H1 (cell line): ENCODE data around the gene ACAD9. TPM values are rescaled to one million over a fixed set of nuclear protein-coding genes. Genes with fewer than 3 reads are reported as not detected.

Experiments used
- CTCF ChIA-PET: fragments of 300-600 bp; sonication (Branson Sonifier 250); formaldehyde crosslinking; loops from one replicate; lab custom pipeline; 2021; ENCODE audit not compliant: partially characterized antibody; lab: Charles Lee
- POLR2A ChIA-PET: fragments of 300-600 bp; sonication (Branson Sonifier 250); formaldehyde crosslinking; loops from one replicate; lab custom pipeline; 2021; ENCODE audit warnings: inconsistent platforms; ENCODE audit not compliant: partially characterized antibody; lab: Charles Lee
- DNase-seq, 2 experiments: peaks; one replicate each; pipeline versions ENCODE4 v3.0.0 to v3.0.0-alpha.2; 2010 to 2022; ENCODE audit warnings: low spot score in 2 of 2, low read depth in 1 of 2, mixed read lengths in 1 of 2
- FAIRE-seq: peaks from 2 replicates; lab custom pipeline; 2011; peaks lifted over from hg19 to GRCh38; lab: Jason Lieb, UNC
- H2AFZ ChIP-seq: 2 replicates; pipeline ENCODE4 v1.8.1; 2012; ENCODE audit warnings: low read length, inconsistent platforms
- H2AK5ac ChIP-seq: 2 replicates; pipeline ENCODE4 v1.6.1; 2013; ENCODE audit warnings: low read depth, low read length
- H2BK120ac ChIP-seq: replicated peaks from 2 replicates; pipeline ENCODE3; 2013; ENCODE audit warnings: low read depth, low read length, inconsistent platforms
- H2BK12ac ChIP-seq: 2 replicates; pipeline ENCODE4 v1.6.1; 2013; ENCODE audit warnings: low read depth, low read length
- H2BK15ac ChIP-seq: 2 replicates; pipeline ENCODE4 v1.6.1; 2013; ENCODE audit warnings: low read length
- H2BK20ac ChIP-seq: 2 replicates; pipeline ENCODE4 v1.6.1; 2013; ENCODE audit warnings: low read length
- H2BK5ac ChIP-seq: 2 replicates; pipeline ENCODE4 v1.6.1; 2013; ENCODE audit warnings: low read depth, low read length
- H3K14ac ChIP-seq: 2 replicates; pipeline ENCODE4 v1.6.1; 2013; ENCODE audit warnings: inconsistent platforms; ENCODE audit not compliant: insufficient read length
- H3K18ac ChIP-seq: 2 replicates; pipeline ENCODE4 v1.6.1; 2013; ENCODE audit warnings: low read length; ENCODE audit errors: extremely low read depth
- H3K23ac ChIP-seq: 2 replicates; pipeline ENCODE4 v1.6.1; 2013; ENCODE audit warnings: inconsistent platforms; ENCODE audit not compliant: insufficient read length
- H3K23me2 ChIP-seq: 2 replicates; pipeline ENCODE4 v1.6.1; 2013; ENCODE audit warnings: low read depth, low read length
- H3K27ac ChIP-seq: 2 replicates; pipeline ENCODE4 v1.6.1; 2011; ENCODE audit warnings: low read depth, low read length, inconsistent platforms
- H3K27me3 ChIP-seq, 4 experiments: replicated peaks in 1 of 4; 1 replicate in 1 of 4; 2 replicates in 3 of 4; pipeline versions ENCODE4 v1.6.1 to v1.8.1; 2011 to 2013; ENCODE audit warnings: low read length in 3 of 4, mild to moderate bottlenecking in 3 of 4, inconsistent platforms in 2 of 4, mixed read lengths in 2 of 4, moderate library complexity in 1 of 4; ENCODE audit not compliant: control insufficient read depth in 3 of 4, insufficient read depth in 3 of 4; ENCODE audit errors: extremely low read depth in 1 of 4
- H3K36me3 ChIP-seq, 4 experiments: 2 replicates each; pipeline versions ENCODE4 v1.6.1 to v1.8.1; 2011 to 2013; ENCODE audit warnings: mild to moderate bottlenecking in 4 of 4, low read length in 3 of 4, moderate library complexity in 2 of 4, control low read depth in 1 of 4, inconsistent platforms in 1 of 4; ENCODE audit not compliant: insufficient read depth in 4 of 4, control insufficient read depth in 2 of 4
- H3K4ac ChIP-seq: replicated peaks from 2 replicates; pipeline ENCODE3; 2013; ENCODE audit warnings: low read length, low read depth, mixed read lengths, inconsistent platforms; ENCODE audit not compliant: insufficient read length
- H3K4me1 ChIP-seq, 4 experiments: replicated peaks in 1 of 4; 1 replicate in 1 of 4; 2 replicates in 3 of 4; pipeline versions ENCODE4 v1.6.1 to v1.8.1; 2011 to 2013; ENCODE audit warnings: low read length in 3 of 4, inconsistent platforms in 2 of 4, mixed read lengths in 1 of 4; ENCODE audit not compliant: insufficient read depth in 4 of 4, control insufficient read depth in 3 of 4
- H3K4me2 ChIP-seq, 2 experiments: 2 replicates each; pipeline versions ENCODE4 v1.6.1 to v1.8.1; 2011 to 2013; ENCODE audit warnings: low read depth in 2 of 2, low read length in 2 of 2, control low read depth in 1 of 2, inconsistent platforms in 1 of 2, mild to moderate bottlenecking in 1 of 2; ENCODE audit not compliant: insufficient read depth in 1 of 2
- H3K4me3 ChIP-seq, 4 experiments: fragments of 200-600, 300-600 bp in 1 of 4; sonication (generic), shearing (Covaris generic), sonication (Bioruptor Twin) in 1 of 4; 2 replicates each; pipeline versions ENCODE4 v1.5.1 to v1.8.1; 2011 to 2016; ENCODE audit warnings: low read length in 4 of 4, low read depth in 3 of 4, control low read depth in 2 of 4, inconsistent platforms in 2 of 4, mild to moderate bottlenecking in 2 of 4, mixed read lengths in 1 of 4, moderate library complexity in 1 of 4; ENCODE audit not compliant: insufficient read depth in 2 of 4; ENCODE audit errors: extremely low read depth in 1 of 4
- H3K56ac ChIP-seq: replicated peaks from 2 replicates; pipeline ENCODE3; 2013; ENCODE audit warnings: low read depth, mild to moderate bottlenecking, mixed read lengths, low read length, inconsistent platforms; ENCODE audit not compliant: insufficient read length
- H3K79me1 ChIP-seq: 2 replicates; pipeline ENCODE4 v1.6.1; 2013; ENCODE audit warnings: low read depth, low read length, control low read depth
- H3K79me2 ChIP-seq, 2 experiments: 2 replicates each; pipeline versions ENCODE4 v1.6.1 to v1.8.1; 2012 to 2013; ENCODE audit warnings: low read length in 2 of 2, mild to moderate bottlenecking in 2 of 2, inconsistent platforms in 1 of 2; ENCODE audit not compliant: insufficient read depth in 2 of 2, control insufficient read depth in 1 of 2
- H3K9ac ChIP-seq, 4 experiments: replicated peaks in 1 of 4; 1 replicate in 1 of 4; 2 replicates in 3 of 4; pipeline versions ENCODE4 v1.6.1 to v1.8.1; 2011 to 2013; ENCODE audit warnings: low read depth in 3 of 4, low read length in 3 of 4, control low read depth in 2 of 4, mild to moderate bottlenecking in 2 of 4, moderate library complexity in 2 of 4, inconsistent platforms in 1 of 4; ENCODE audit errors: extremely low read depth in 1 of 4
- H3K9me3 ChIP-seq, 2 experiments: 2 replicates each; pipeline versions ENCODE4 v1.6.1 to v1.8.1; 2012 to 2013; ENCODE audit warnings: mild to moderate bottlenecking in 2 of 2, moderate library complexity in 2 of 2, control low read depth in 1 of 2, inconsistent platforms in 1 of 2, low read depth in 1 of 2, low read length in 1 of 2, mixed read lengths in 1 of 2; ENCODE audit not compliant: insufficient read depth in 2 of 2
- H4K20me1 ChIP-seq, 2 experiments: replicated peaks in 1 of 2; 2 replicates each; pipeline versions ENCODE3 to v1.8.1; 2011 to 2013; ENCODE audit warnings: inconsistent platforms in 2 of 2, low read length in 2 of 2, mild to moderate bottlenecking in 1 of 2; ENCODE audit not compliant: insufficient read depth in 2 of 2, control insufficient read depth in 1 of 2
- H4K5ac ChIP-seq: 2 replicates; pipeline ENCODE4 v1.6.1; 2013; ENCODE audit warnings: low read length, low read depth, mixed read lengths, inconsistent platforms; ENCODE audit not compliant: insufficient read length
- H4K8ac ChIP-seq: 2 replicates; pipeline ENCODE4 v1.8.0; 2013; ENCODE audit warnings: mild to moderate bottlenecking, moderate library complexity, low read length, inconsistent platforms; ENCODE audit not compliant: insufficient read depth; ENCODE audit errors: extremely low read depth
- H4K91ac ChIP-seq: replicated peaks from 2 replicates; pipeline ENCODE3; 2013; ENCODE audit warnings: low read length, mixed read lengths, inconsistent platforms; ENCODE audit not compliant: insufficient read length
- CEBPB ChIP-seq: IDR thresholded peaks from 2 replicates; pipeline ENCODE4 v1.6.1; 2012; ENCODE audit warnings: low read depth, low read length
- EP300 ChIP-seq, 2 experiments: IDR thresholded peaks; 1 replicate in 1 of 2; 2 replicates in 1 of 2; pipeline ENCODE4 v1.6.1; 2011 to 2012; ENCODE audit warnings: low read depth in 2 of 2, low read length in 2 of 2, mild to moderate bottlenecking in 2 of 2, borderline replicate concordance in 1 of 2, inconsistent platforms in 1 of 2, moderate library complexity in 1 of 2
- HDAC6 ChIP-seq: IDR thresholded peaks from one replicate; pipeline ENCODE4 v1.7.1; 2012; ENCODE audit warnings: low read depth, mild to moderate bottlenecking, inconsistent platforms, low read length, moderate library complexity
- JUN ChIP-seq: IDR thresholded peaks from 2 replicates; pipeline ENCODE4 v1.6.1; 2011; ENCODE audit warnings: low read depth, mild to moderate bottlenecking, improper control_type of control experiment, low read length
- NANOG ChIP-seq: IDR thresholded peaks from 2 replicates; pipeline ENCODE4 v1.6.1; 2011; ENCODE audit warnings: low read length, low read depth, mild to moderate bottlenecking, inconsistent platforms; ENCODE audit not compliant: insufficient read depth, poor library complexity, severe bottlenecking
- RNF2 ChIP-seq: fragments of 200-900, 300-1000 bp; sonication (generic); IDR thresholded peaks from 2 replicates; pipeline ENCODE4 v1.7.1; 2016; ENCODE audit warnings: borderline replicate concordance, low read depth, mild to moderate bottlenecking, antibody characterized with exemption, low read length; ENCODE audit not compliant: poor library complexity, severe bottlenecking; ENCODE audit errors: missing control alignments
- SAP30 ChIP-seq: fragments of 300-600 bp; sonication (generic); IDR thresholded peaks from 2 replicates; pipeline ENCODE4 v1.7.1; 2012; ENCODE audit warnings: low read length, moderate library complexity, mild to moderate bottlenecking, inconsistent platforms; ENCODE audit not compliant: insufficient read depth, insufficient replicate concordance
- WGBS, 2 experiments: shearing (Covaris generic) in 1 of 2; methylation state at CpG; one replicate each; pipeline versions ENCODE4 v1.1.6 to v1.1.7; 2013 to 2015; ENCODE audit warnings: low lambda C conversion rate in 2 of 2, mixed read lengths in 2 of 2, inconsistent platforms in 1 of 2, low coverage in 1 of 2, missing lambda C conversion rate in 1 of 2; ENCODE audit not compliant: insufficient replicate concordance in 2 of 2, insufficient coverage in 1 of 2, insufficient read length in 1 of 2; ENCODE audit errors: extremely low coverage in 1 of 2, missing lambda C conversion rate in 1 of 2; 5-methylcytosine and 5-hydroxymethylcytosine counted together
- polyA plus RNA-seq, 7 experiments: library from polyadenylated mRNA; depleted of rRNA in 3 of 7; stranded (reverse) in 5 of 7; unstranded in 2 of 7; fragments of >200 nt in 5 of 7; fragments of 200-250 nt in 2 of 7; gene quantifications; 1 replicate in 5 of 7; 2 replicates in 1 of 7; 4 replicates in 1 of 7; pipeline versions ENCODE4 v1.2.1 to v1.2.3, GENCODE V29; 2011 to 2013; ENCODE audit warnings: missing spikeins in 2 of 7, mixed read lengths in 2 of 7
- total RNA-seq: library from RNA; stranded (reverse); fragmentation: NEBNext Ultra II Directional; extraction: Animal tissue kit (Norgen Biotek cat#: 25700); gene quantifications from 2 replicates; pipeline ENCODE4 v1.2.1, GENCODE V29; 2021
- TF ChIP-seq, protein P1 (sequence below): IDR thresholded peaks from 2 replicates; pipeline ENCODE4 v1.6.1; 2012; ENCODE audit warnings: inconsistent platforms
- TF ChIP-seq, protein P2 (sequence below): IDR thresholded peaks from 2 replicates; pipeline ENCODE4 v1.6.1; 2011; ENCODE audit warnings: low read depth, mild to moderate bottlenecking, low read length; ENCODE audit not compliant: insufficient read depth

The ACAD9 gene
- total and polyA plus RNA-seq, 2 of the 8 experiments (the other 6 are each of a cell fraction or from before 2014, with no cell fraction given) = 27.5 to 28.9 TPM

DNA sequence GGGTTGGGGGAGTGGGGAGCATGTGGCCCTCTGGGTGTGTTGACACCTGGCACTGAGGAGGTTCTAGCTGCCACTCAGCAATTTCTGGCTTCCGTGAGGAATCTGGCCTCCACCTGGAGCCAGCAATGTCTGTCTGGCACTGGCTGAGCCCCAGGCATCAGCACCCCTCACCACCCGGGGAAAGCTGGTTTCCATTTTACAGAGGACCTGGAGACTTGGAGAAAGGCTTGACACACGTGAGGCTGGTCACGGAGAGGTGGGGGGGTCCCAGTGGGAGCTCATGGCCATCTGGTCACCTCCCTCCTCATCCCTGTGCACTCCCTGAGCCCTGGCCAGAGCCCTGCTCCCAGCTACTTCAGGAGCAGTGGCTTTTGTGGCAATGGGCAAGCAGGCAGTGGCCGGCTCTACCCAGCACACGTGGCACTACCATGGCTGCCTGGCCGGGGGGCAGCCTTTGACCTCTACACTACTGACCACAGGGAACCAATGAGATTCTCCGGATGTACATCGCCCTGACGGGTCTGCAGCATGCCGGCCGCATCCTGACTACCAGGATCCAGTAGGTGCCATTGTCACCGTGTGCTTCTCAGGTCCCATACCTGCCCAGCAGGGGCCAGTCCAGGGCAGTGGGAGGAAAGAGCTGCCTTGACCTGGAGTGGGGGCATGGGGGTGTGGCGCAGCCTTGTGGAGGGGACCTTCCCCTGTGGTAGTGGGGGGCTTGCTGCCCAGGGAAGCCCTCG is 28.5 kb downstream of the ACAD9 start:
- CTCF ChIA-PET = interaction anchor here (1.2 kb wide), 1 partner anchor 10 kb away, joined by 4 read pairs; no protein-coding TSS in a partner anchor
- Histone ChIP-seq H2BK12ac (no peak overlapping the region), H3K4me3 (no peak overlapping the region), H3K56ac (no peak overlapping the region), H3K4ac (no peak overlapping the region), H2AK5ac (no peak overlapping the region), H4K20me1 (peaks cover 0 to 15% of the 10 kb centered on the region in 2 experiments), H3K79me1 (no peaks in the 10 kb centered on the region; the same call in 1 of the 2 replicates), H3K23me2 (no peaks in the 10 kb centered on the region), H2BK5ac (no peak overlapping the region), H2BK120ac (no peak overlapping the region), H3K23ac (no peak overlapping the region), H2BK20ac (no peak overlapping the region), H4K5ac (no peak overlapping the region), H3K27ac (no peak overlapping the region), H3K27me3 (no peaks in the 10 kb centered on the region), H2BK15ac (no peak overlapping the region), H3K79me2 (no peaks in the 10 kb centered on the region), H3K4me1 (no peaks in the 10 kb centered on the region), H4K91ac (no peak overlapping the region), H4K8ac (no peak overlapping the region), H3K36me3 (peaks cover 23 to 66% (median 44%) of the 10 kb centered on the region in 4 experiments; a peak in 7 of 8 replicates), H3K4me2 (no peak overlapping the region), H2AFZ (no peak overlapping the region), H3K14ac (no peak overlapping the region), H3K18ac (no peak overlapping the region), H3K9ac (no peak overlapping the region), H3K9me3 (no peaks in the 10 kb centered on the region)
- FAIRE-seq (no peak), DNase-seq (no peak)
- POLR2A ChIA-PET = interaction anchor here (1.0 to 3.5 kb wide), 2 partner anchors 29 to 176 kb away, joined by 3 to 11 read pairs; partner anchors contain the start of gene ACAD9
- 85% methylated on average over 15 of the region's 15 CpGs; no CpG with 5 or more reads in 1 of the 2 experiments for WGBS, 2 experiments
- TF ChIP-seq NANOG (no peak), RNF2 (no peak), CEBPB (no peak), EP300 (IDR thresholded peaks at IDR 0.05; ENCODE audit: borderline replicate concordance in 1 of 2, low read depth in 2 of 2, low read length in 2 of 2) (no peak), JUN (no peak), SAP30 (no peak), HDAC6 (no peak)
- TF ChIP-seq, protein P1, sequence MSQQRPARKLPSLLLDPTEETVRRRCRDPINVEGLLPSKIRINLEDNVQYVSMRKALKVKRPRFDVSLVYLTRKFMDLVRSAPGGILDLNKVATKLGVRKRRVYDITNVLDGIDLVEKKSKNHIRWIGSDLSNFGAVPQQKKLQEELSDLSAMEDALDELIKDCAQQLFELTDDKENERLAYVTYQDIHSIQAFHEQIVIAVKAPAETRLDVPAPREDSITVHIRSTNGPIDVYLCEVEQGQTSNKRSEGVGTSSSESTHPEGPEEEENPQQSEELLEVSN = no peak
- TF ChIP-seq, protein P2, sequence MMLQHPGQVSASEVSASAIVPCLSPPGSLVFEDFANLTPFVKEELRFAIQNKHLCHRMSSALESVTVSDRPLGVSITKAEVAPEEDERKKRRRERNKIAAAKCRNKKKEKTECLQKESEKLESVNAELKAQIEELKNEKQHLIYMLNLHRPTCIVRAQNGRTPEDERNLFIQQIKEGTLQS = no peak
